IPS-15b (cell line): ENCODE measurements around the gene SLC66A1.
"Not testable (repeated sequence)": the region's sequence is repeated elsewhere in the genome, so short reads cannot be mapped to it uniquely, and the experiment has no call there.

ENCODE experiments used
- H3K27me3 ChIP-seq: one replicate; pipeline ENCODE4 v1.6.1; 2013; ENCODE audit warnings: low read length; ENCODE audit not compliant: control insufficient read depth, insufficient read depth
- H3K36me3 ChIP-seq: one replicate; pipeline ENCODE4 v1.6.1; 2013; ENCODE audit warnings: low read length; ENCODE audit not compliant: control insufficient read depth, insufficient read depth
- H3K4me1 ChIP-seq: one replicate; pipeline ENCODE4 v1.6.1; 2013; ENCODE audit warnings: mild to moderate bottlenecking, low read length; ENCODE audit not compliant: control insufficient read depth, insufficient read depth
- H3K4me3 ChIP-seq: one replicate; pipeline ENCODE4 v1.5.1; 2013; ENCODE audit warnings: low read depth, low read length
- H3K9ac ChIP-seq: one replicate; pipeline ENCODE4 v1.6.1; 2013; ENCODE audit warnings: low read depth, mild to moderate bottlenecking, low read length
- H3K9me3 ChIP-seq: one replicate; pipeline ENCODE4 v1.6.1; 2013; ENCODE audit warnings: mild to moderate bottlenecking, low read length; ENCODE audit not compliant: control insufficient read depth, insufficient read depth

The SLC66A1 gene

GRCh38 chr1:19284881-19285280 lies 27.2 kb upstream of the SLC66A1 start:
- H3K9ac ChIP-seq: no peak overlapping the region
- no peaks in the 10 kb centered on the region for H3K9me3 ChIP-seq
- H3K36me3 ChIP-seq: no peaks in the 10 kb centered on the region
- H3K4me1 ChIP-seq: no peaks in the 10 kb centered on the region
- peaks cover 21% of the 10 kb centered on the region for H3K27me3 ChIP-seq
- H3K4me3 ChIP-seq: no peak overlapping the region

GRCh38 chr1:19285366-19285765 lies 26.8 kb upstream of the SLC66A1 start:
- H3K9ac ChIP-seq: not testable (repeated sequence)

GRCh38 chr1:19285807-19286206 lies 26.3 kb upstream of the SLC66A1 start:
- H3K9ac ChIP-seq, H3K9me3 ChIP-seq, H3K36me3 ChIP-seq, H3K4me1 ChIP-seq, H3K4me3 ChIP-seq: not testable (repeated sequence)
- H3K27me3 ChIP-seq: peaks cover 26% of the 10 kb centered on the region

More at GRCh38 chr1:19285366-19285765, 26.8 kb upstream of the SLC66A1 start:
- not testable (repeated sequence) for H3K9me3 ChIP-seq, H3K4me1 ChIP-seq, H3K4me3 ChIP-seq, H3K36me3 ChIP-seq
- H3K27me3 ChIP-seq: peaks cover 25% of the 10 kb centered on the region

GRCh38 chr1:19287436-19288185 lies 24.5 kb upstream of the SLC66A1 start:
- Histone ChIP-seq H3K36me3 (no peaks in the 10 kb centered on the region), H3K9me3 (no peaks in the 10 kb centered on the region), H3K4me1 (no peaks in the 10 kb centered on the region), H3K9ac (no peak overlapping the region), H3K4me3 (no peak overlapping the region), H3K27me3 (peaks cover 26% of the 10 kb centered on the region)

GRCh38 chr1:19288324-19289241 lies 23.5 kb upstream of the SLC66A1 start, which contains the start of gene AKR7A3:
AKR7A3 (minus strand) TSS chr1:19288770; CDS start chr1:19288709, 61 bp downstream.
- not testable (repeated sequence) for H3K9ac ChIP-seq
- peak within 1 kb of the TSS; percentile 40 for H3K4me3 ChIP-seq

GRCh38 chr1:19289244-19289643 lies 22.9 kb upstream of the SLC66A1 start:
- H3K27me3 ChIP-seq: peaks cover 26% of the 10 kb centered on the region
- H3K4me3 ChIP-seq: peak overlapping the region; percentile 40
- no peaks in the 10 kb centered on the region for H3K4me1 ChIP-seq
- H3K9ac ChIP-seq: no peak overlapping the region
- H3K36me3 ChIP-seq: no peaks in the 10 kb centered on the region
- H3K9me3 ChIP-seq: peaks cover 2% of the 10 kb centered on the region

More at GRCh38 chr1:19288324-19289241, 23.5 kb upstream of the SLC66A1 start, which contains the start of gene AKR7A3:
- H3K27me3 ChIP-seq: peaks cover 26% of the 10 kb centered on the region
- not testable (repeated sequence) for H3K4me1 ChIP-seq, H3K9me3 ChIP-seq, H3K36me3 ChIP-seq

GRCh38 chr1:19294638-19295037 lies 17.5 kb upstream of the SLC66A1 start:
- Histone ChIP-seq H3K36me3 (no peaks in the 10 kb centered on the region), H3K4me1 (no peaks in the 10 kb centered on the region), H3K9ac (no peak overlapping the region), H3K4me3 (no peak overlapping the region), H3K27me3 (peaks cover 8% of the 10 kb centered on the region), H3K9me3 (peaks cover 13% of the 10 kb centered on the region)

GRCh38 chr1:19300211-19300610 lies 11.9 kb upstream of the SLC66A1 start:
- Histone ChIP-seq H3K36me3 (peaks cover 9% of the 10 kb centered on the region), H3K9ac (no peak overlapping the region), H3K27me3 (no peaks in the 10 kb centered on the region), H3K4me3 (no peak overlapping the region), H3K4me1 (no peaks in the 10 kb centered on the region), H3K9me3 (peaks cover 2% of the 10 kb centered on the region)

GRCh38 chr1:19304081-19304480 lies 8.0 kb upstream of the SLC66A1 start:
- H3K36me3 ChIP-seq: peaks cover 24% of the 10 kb centered on the region
- not testable (repeated sequence) for H3K4me3 ChIP-seq, H3K9ac ChIP-seq, H3K27me3 ChIP-seq, H3K9me3 ChIP-seq, H3K4me1 ChIP-seq

GRCh38 chr1:19305880-19306279 lies 6.2 kb upstream of the SLC66A1 start:
- Histone ChIP-seq H3K27me3 (peaks cover 3% of the 10 kb centered on the region), H3K9ac (no peak overlapping the region), H3K9me3 (no peaks in the 10 kb centered on the region), H3K4me1 (no peaks in the 10 kb centered on the region), H3K4me3 (no peak overlapping the region), H3K36me3 (peaks cover 24% of the 10 kb centered on the region)

GRCh38 chr1:19306941-19307340 lies 5.2 kb upstream of the SLC66A1 start:
- Histone ChIP-seq H3K4me1 (no peaks in the 10 kb centered on the region), H3K36me3 (peaks cover 24% of the 10 kb centered on the region), H3K9ac (no peak overlapping the region), H3K4me3 (no peak overlapping the region), H3K9me3 (no peaks in the 10 kb centered on the region), H3K27me3 (peaks cover 10% of the 10 kb centered on the region)
